Panc1 (cell line): ENCODE measurements around the gene KRT2.

Experiments
- POLR2AphosphoS5 ChIP-seq: IDR thresholded peaks from 2 replicates; pipeline ENCODE4 v1.6.1; 2012; ENCODE audit warnings: mild to moderate bottlenecking, low read depth, low read length, moderate library complexity
- REST ChIP-seq, 2 experiments: IDR thresholded peaks; 2 replicates each; pipeline ENCODE4 v1.6.1; 2011 to 2012; ENCODE audit warnings: low read depth in 2 of 2, control low read depth in 1 of 2, low read length in 1 of 2, mild to moderate bottlenecking in 1 of 2, moderate library complexity in 1 of 2; ENCODE audit not compliant: insufficient read depth in 1 of 2
- SIN3A ChIP-seq: IDR thresholded peaks from 2 replicates; pipeline ENCODE4 v1.6.1; 2012; ENCODE audit warnings: low read depth, mild to moderate bottlenecking, low read length, moderate library complexity, borderline replicate concordance; ENCODE audit not compliant: insufficient read depth
- TCF7L2 ChIP-seq: IDR thresholded peaks from 2 replicates; pipeline ENCODE4 v1.6.1; 2011; ENCODE audit warnings: mild to moderate bottlenecking, low read depth, low read length, inconsistent platforms
- TF ChIP-seq, protein P1 (sequence below): fragments of 450-650 bp; IDR thresholded peaks from 2 replicates; pipeline ENCODE4 v1.5.1; 2017; ENCODE audit warnings: mild to moderate bottlenecking

GRCh38 chr12:52644078-52644415 is 8.0 kb downstream of the KRT2 start:
- TF ChIP-seq, protein P1, sequence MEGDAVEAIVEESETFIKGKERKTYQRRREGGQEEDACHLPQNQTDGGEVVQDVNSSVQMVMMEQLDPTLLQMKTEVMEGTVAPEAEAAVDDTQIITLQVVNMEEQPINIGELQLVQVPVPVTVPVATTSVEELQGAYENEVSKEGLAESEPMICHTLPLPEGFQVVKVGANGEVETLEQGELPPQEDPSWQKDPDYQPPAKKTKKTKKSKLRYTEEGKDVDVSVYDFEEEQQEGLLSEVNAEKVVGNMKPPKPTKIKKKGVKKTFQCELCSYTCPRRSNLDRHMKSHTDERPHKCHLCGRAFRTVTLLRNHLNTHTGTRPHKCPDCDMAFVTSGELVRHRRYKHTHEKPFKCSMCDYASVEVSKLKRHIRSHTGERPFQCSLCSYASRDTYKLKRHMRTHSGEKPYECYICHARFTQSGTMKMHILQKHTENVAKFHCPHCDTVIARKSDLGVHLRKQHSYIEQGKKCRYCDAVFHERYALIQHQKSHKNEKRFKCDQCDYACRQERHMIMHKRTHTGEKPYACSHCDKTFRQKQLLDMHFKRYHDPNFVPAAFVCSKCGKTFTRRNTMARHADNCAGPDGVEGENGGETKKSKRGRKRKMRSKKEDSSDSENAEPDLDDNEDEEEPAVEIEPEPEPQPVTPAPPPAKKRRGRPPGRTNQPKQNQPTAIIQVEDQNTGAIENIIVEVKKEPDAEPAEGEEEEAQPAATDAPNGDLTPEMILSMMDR, result no peak
- TF ChIP-seq REST (IDR thresholded peaks at IDR 0.05; ENCODE audit: insufficient read depth in 1 of 2, low read depth in 2 of 2, low read length in 1 of 2) (no peak), POLR2AphosphoS5 (no peak), SIN3A (no peak), TCF7L2 (no peak)
